Measurements from ENCODE around the gene CCDC57. TPM values are rescaled to one million over a fixed set of nuclear protein-coding genes. Genes with fewer than 3 reads are reported as not detected.

CCDC57 gene
- total and polyA plus RNA-seq, 2 of the 8 experiments (the other 6 are each of a cell fraction or from before 2014, with no cell fraction given) = 8.4 to 12.9 TPM

DNA sequence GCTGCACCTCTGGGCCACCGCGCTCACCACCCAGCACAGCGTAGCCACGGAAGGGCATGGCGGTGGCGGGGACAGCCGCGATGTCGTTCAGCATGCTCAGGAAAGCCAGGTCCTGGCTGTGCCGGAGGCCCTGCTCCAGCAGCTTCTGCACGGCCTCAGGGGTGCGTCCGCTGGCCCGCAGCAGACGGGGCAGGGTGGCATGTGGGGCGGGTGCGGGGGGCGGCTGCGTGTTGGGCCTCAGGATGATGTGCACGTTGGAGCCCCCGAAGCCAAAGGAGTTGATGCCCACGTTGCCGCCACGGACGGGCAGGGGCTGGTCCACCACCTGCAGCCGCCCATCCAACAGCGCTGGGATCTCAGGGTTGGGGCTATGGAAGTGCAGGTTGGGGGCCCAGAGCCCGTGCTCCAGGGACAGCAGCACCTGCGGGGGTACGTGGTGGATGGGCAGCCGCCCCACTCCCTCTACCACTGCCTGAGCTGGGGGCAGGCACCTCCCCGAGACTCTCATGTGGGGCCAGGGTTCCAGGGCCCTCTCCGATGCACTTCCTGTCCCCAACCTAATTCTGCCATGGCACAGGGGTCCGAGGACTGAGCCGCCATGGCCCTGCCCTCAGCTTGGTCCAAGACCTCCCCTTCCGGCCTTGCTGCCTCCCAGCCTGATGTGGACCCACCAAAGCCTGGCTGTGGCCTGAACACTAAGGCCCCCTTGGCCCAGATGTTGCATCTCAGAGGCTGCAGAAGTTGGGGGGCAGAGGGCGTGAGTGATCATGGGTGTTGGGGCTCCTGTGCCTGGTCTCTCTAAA is 121.2 kb downstream of the CCDC57 start:
- no peak overlapping the region for H3K9ac ChIP-seq (replicated peaks in 1 of 4; ENCODE audit: extremely low read depth in 1 of 4, low read depth in 3 of 4, low read length in 3 of 4)
- no peak overlapping the region for H3K4ac ChIP-seq (replicated peaks; ENCODE audit: insufficient read length, low read depth, low read length)
- no peak overlapping the region for H2BK15ac ChIP-seq (ENCODE audit: low read length)
- H2AFZ ChIP-seq (ENCODE audit: low read length) = no peak overlapping the region
- H3K9me3 ChIP-seq (ENCODE audit: insufficient read depth in 2 of 2, low read depth in 1 of 2, low read length in 1 of 2) = no peaks in the 10 kb centered on the region
- H4K5ac ChIP-seq (ENCODE audit: insufficient read length, low read depth, low read length) = no peak overlapping the region
- H4K8ac ChIP-seq (ENCODE audit: extremely low read depth, insufficient read depth, low read length) = no peak overlapping the region; the same call in none of the 2 replicates
- peaks cover 61 to 94% (median 87%) of the 10 kb centered on the region in 4 experiments for H3K36me3 ChIP-seq (ENCODE audit: control insufficient read depth in 2 of 4, insufficient read depth in 4 of 4, low read length in 3 of 4)
- H4K20me1 ChIP-seq (replicated peaks in 1 of 2; ENCODE audit: control insufficient read depth in 1 of 2, insufficient read depth in 2 of 2, low read length in 2 of 2) = peaks cover 16 to 77% of the 10 kb centered on the region in 2 experiments
- H3K18ac ChIP-seq (ENCODE audit: extremely low read depth, low read length) = no peak overlapping the region
- no peak for FAIRE-seq
- H2AK5ac ChIP-seq (ENCODE audit: low read depth, low read length) = no peak overlapping the region
- H3K4me3 ChIP-seq (ENCODE audit: extremely low read depth in 1 of 4, insufficient read depth in 2 of 4, low read depth in 3 of 4, low read length in 4 of 4) = no peak overlapping the region
- H3K14ac ChIP-seq (ENCODE audit: insufficient read length) = no peak overlapping the region
- ChIA-PET POLR2A (ENCODE audit: partially characterized antibody) (interaction anchor here (0.7 to 8.8 kb wide), 7 partner anchors 10 to 48 kb away, joined by 3 to 105 read pairs (median 3); partner anchors contain the start of gene DUS1L), CTCF (ENCODE audit: partially characterized antibody) (interaction anchor here (0.9 to 2.2 kb wide), 5 partner anchors 15 to 63 kb away, joined by 3 to 9 read pairs (median 4); partner anchors contain the start of gene DCXR)
- H2BK120ac ChIP-seq (replicated peaks; ENCODE audit: low read depth, low read length) = no peak overlapping the region
- peaks cover 5 to 25% of the 10 kb centered on the region in 2 experiments; a peak in 3 of 4 replicates for H3K79me2 ChIP-seq (ENCODE audit: control insufficient read depth in 1 of 2, insufficient read depth in 2 of 2, low read length in 2 of 2)
- no peak overlapping the region for H4K91ac ChIP-seq (replicated peaks; ENCODE audit: insufficient read length, low read length)
- no peak overlapping the region for H3K56ac ChIP-seq (replicated peaks; ENCODE audit: insufficient read length, low read depth, low read length)
- H2BK5ac ChIP-seq (ENCODE audit: low read depth, low read length) = no peak overlapping the region
- peak in 1 of 2 experiments; percentile 42 for DNase-seq (ENCODE audit: low read depth in 1 of 2, low spot score in 2 of 2)
- WGBS, 2 experiments (ENCODE audit: extremely low coverage in 1 of 2, insufficient coverage in 1 of 2, insufficient read length in 1 of 2, insufficient replicate concordance in 2 of 2, low coverage in 1 of 2, low lambda C conversion rate in 2 of 2, missing lambda C conversion rate in 1 of 2) = 94% methylated on average over 12 of the region's 37 CpGs; no CpG with 5 or more reads in 1 of the 2 experiments
- H3K79me1 ChIP-seq (ENCODE audit: low read depth, low read length) = peaks cover 16% of the 10 kb centered on the region
- TF ChIP-seq EGR1 (IDR thresholded peaks at IDR 0.05; ENCODE audit: borderline replicate concordance, low read depth, low read length) (no peak), POLR2AphosphoS5 (IDR thresholded peaks at IDR 0.05; ENCODE audit: low read depth, low read length) (peak; percentile 46), POLR2A (IDR thresholded peaks at IDR 0.05; ENCODE audit: control extremely low read depth in 1 of 2, low read depth in 2 of 2, low read length in 2 of 2) (peak in 1 of 2 experiments; percentile 20; a peak in 1 of 3 replicates), GABPA (IDR thresholded peaks at IDR 0.05; ENCODE audit: borderline replicate concordance, insufficient read depth, low read length) (no peak)
- no peaks in the 10 kb centered on the region; the same call in 1 of the 2 replicates for H3K23me2 ChIP-seq (ENCODE audit: low read depth, low read length)
- H3K4me2 ChIP-seq (ENCODE audit: insufficient read depth in 1 of 2, low read depth in 2 of 2, low read length in 2 of 2) = no peak overlapping the region
- no peak overlapping the region for H2BK12ac ChIP-seq (ENCODE audit: low read depth, low read length)
- H3K23ac ChIP-seq (ENCODE audit: insufficient read length) = no peak overlapping the region
- no peak overlapping the region for H3K27ac ChIP-seq (ENCODE audit: low read depth, low read length)
- H3K4me1 ChIP-seq (replicated peaks in 1 of 4; ENCODE audit: control insufficient read depth in 3 of 4, insufficient read depth in 4 of 4, low read length in 3 of 4) = peaks cover 0 to 10% (median 6%) of the 10 kb centered on the region in 4 experiments; a peak in 6 of 7 replicates
- H2BK20ac ChIP-seq (ENCODE audit: low read length) = no peak overlapping the region
- no peaks in the 10 kb centered on the region for H3K27me3 ChIP-seq (replicated peaks in 1 of 4; ENCODE audit: control insufficient read depth in 3 of 4, extremely low read depth in 1 of 4, insufficient read depth in 3 of 4, low read length in 3 of 4)
